Stimulated activated CD4-positive, alpha-beta T cell treated with anti-CD3 and anti-CD28 coated beads, Interleukin-1b, Interleukin-23, amount 100 ng/mL, for 4 hours (primary cell): Measurements from ENCODE around the gene SLC7A8.
"Not testable (repeated sequence)": the region's sequence is repeated elsewhere in the genome, so short reads cannot be mapped to it uniquely, and the experiment has no call there.

Experiments used
- DNase-seq, 2 donors: peaks; one replicate each; pipeline ENCODE4 v3.0.0-alpha.2; 2020; ENCODE audit warnings: low read depth in 2 of 2

SLC7A8 gene

DNA sequence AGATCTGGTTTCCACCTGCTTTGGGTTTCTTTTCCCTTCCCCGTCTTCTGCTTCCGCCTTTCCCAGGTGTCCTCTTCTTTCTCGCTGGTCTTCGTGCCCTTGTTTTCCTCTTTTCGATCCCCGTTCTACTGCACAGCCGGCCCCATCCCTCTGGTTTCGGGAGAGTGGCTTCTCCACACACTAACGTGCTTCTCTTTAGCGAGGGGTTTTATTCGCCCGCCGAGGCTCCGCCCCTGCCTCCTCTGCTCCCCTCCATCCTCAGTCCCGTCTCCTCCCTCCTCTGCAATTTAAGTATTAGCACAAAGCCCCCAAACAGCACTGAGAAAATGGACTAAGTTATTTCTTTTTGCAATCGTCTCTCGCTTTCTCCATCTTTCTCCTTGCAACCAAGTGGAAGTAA lies at the start of gene SLC7A8:
TSS of gene SLC7A8 (minus strand) at position 182 of the 400 bp plus-strand sequence. CDS start 746 bp downstream, outside the sequence.
- peak; percentile 8 to 13 for DNase-seq

DNA sequence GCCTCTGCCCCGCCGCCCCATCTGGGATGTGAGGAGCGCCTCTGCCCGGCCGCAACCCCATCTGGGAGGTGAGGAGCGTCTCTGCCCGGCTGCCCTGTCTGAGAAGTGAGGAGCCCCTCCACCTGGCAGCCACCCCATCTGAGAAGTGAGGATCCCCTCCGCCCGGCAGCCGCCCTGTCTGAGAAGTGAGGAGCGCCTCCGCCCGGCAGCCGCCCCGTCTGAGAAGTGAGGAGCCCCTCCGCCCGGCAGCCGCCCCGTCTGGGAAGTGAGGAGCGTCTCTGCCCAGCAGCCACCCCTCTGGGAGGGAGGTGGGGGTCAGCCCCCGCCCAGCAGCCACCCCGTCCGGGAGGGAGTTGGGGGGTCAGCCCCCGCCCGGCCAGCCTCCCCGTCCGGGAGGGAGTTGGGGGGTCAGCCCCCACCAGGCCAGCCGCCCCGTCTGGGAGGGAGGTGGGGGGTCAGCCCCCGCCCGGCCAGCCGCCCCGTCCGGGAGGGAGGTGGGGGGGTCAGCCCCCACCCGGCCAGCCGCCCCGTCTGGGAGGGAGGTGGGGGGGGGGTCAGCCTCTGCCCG lies 48.9 kb upstream of the SLC7A8 start:
- not testable (repeated sequence) for DNase-seq

- DNase-seq, result no peak
Measured at GRCh38 chr14:23228812-23229211, 45.4 kb upstream of the SLC7A8 start.

DNA sequence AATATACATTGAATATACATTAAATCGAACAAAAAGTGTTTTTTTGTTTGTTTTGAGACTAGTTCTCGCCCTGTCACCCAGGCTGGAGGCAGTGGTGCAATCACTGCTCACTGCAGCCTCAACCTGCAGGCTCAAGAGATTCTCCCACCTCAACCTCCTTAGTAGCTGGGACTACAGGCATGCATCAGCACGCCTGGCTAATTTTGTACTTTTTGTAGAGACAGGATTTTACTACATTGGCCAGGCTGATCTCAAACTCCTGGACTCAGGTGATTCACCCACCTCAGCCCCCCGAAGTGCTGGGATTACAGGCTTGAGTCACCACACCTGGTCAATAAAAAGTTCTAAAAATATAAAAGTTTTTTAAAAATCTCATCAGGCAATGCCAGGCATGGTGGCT lies 44.1 kb upstream of the SLC7A8 start:
- DNase-seq, result no peak

GRCh38 chr14:23224958-23225357 lies 41.5 kb upstream of the SLC7A8 start:
- not testable (repeated sequence) for DNase-seq

DNA sequence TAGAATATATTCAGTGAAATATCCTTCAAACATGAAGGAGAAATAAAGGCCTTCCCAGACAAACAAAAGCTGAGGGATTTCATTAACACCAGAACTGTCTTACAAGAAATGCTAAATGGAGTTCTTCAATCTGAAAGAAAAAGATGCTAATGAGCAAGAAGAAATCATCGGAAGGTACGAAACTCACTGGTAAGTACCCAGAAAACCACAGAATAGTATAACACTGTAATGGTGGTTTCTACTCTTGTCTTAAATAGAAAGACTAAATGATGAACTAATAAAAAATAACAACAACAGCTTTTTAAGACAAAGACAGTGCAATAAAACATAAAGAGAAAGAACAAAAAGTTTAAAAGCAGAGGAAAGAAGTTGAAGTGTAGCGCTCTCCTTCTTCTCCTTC lies 35.6 kb upstream of the SLC7A8 start:
- DNase-seq, result no peak

- no peak for DNase-seq
Measured at GRCh38 chr14:23217032-23218020, 33.9 kb upstream of the SLC7A8 start.

DNA sequence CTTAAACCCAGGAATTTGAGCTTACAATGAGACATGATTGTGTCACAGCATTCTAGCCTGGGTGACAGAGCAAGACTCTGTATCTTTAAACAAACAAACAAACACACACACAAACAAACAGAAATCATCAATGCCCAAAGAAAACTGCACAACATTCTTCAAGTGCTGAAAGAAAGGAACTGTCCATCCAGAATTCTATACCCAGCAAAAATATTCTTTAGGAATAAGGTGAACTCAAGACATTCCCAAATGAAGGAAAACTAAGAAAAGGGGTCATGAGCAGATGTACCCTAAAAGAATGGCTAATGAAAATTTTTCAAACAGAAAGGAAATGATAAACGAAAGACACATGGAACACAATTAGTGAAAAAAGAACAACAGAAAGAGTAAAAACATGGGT lies 32.0 kb upstream of the SLC7A8 start:
- no peak for DNase-seq

GRCh38 chr14:23209651-23210423 lies 26.4 kb upstream of the SLC7A8 start:
- no peak for DNase-seq

DNA sequence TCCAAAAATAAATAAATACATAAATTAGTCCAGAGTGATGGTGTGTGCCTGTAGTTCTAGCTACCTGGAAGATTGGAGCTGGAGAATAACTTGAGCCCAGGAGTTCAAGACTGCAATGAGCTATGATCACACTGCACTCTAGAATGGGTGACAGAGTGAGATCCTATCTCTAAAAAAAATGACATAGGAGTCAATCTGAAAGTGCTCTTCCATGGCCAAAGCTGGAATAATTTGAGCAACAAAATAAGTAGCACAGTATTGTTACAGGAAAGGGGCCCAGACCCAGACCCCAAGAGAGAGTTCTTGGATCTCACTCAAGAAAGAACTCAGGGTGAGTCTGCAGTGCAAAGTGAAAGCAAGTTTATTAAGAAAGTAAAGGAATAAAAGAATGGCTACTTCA lies 24.9 kb upstream of the SLC7A8 start:
- no peak for DNase-seq

GRCh38 chr14:23207146-23207540 lies 23.7 kb upstream of the SLC7A8 start:
- no peak for DNase-seq

DNA sequence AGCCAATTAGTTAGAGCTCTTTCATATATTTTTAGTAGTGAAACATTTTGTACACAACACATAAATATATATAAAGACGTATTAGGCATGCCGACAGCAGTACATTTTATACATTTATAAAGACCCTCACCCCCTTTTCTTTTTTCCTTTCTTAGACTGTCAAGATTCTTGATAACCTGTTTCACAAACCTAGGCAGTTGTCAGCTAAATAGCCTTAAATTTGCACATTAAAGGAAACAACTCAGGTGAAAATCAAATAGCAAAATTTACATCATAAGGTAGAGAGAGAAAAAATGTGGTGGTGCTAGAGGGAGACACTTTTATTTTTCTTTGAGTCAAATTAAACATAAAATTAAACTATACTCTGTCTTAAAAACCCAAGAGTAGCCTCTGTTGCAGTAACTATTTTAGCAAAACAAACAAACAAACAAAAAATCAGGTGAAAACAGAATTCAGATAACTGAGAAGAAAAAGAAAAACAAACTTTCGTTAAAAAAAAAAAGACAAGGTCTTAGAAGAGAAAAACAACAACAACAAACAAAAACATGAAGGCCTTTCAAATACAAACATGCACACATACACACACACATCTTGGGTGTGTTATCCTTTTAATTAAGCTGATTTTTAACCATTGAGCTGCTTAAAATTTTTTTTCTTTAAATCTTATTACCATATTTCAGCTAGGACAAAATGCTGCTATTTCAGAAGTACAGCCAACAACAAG lies 23.1 kb upstream of the SLC7A8 start:
- no peak for DNase-seq

GRCh38 chr14:23202001-23202400 lies 18.5 kb upstream of the SLC7A8 start:
- no peak for DNase-seq

DNA sequence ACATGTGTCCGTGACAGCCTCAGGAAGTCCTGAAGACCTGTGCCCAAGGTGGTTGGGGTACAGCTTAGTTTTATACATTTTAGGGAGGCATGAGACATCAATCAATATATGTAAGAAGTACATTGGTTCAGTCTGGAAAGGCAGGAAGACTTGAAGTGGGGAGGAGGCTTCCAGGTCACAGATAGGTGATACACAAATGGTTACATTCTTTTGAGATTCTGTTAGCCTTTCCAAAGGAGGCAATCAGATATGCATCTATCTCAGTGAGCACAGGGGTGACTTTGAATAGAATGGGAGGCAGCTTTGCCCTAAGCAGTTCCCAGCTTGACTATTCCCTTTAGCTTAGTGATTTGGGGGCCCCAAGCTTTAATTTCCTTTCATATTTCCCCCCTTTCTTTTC lies 15.7 kb upstream of the SLC7A8 start:
- DNase-seq, result not testable (repeated sequence)

- DNase-seq, result not testable (repeated sequence)
Measured at GRCh38 chr14:23196487-23196886, 13.0 kb upstream of the SLC7A8 start.

DNA sequence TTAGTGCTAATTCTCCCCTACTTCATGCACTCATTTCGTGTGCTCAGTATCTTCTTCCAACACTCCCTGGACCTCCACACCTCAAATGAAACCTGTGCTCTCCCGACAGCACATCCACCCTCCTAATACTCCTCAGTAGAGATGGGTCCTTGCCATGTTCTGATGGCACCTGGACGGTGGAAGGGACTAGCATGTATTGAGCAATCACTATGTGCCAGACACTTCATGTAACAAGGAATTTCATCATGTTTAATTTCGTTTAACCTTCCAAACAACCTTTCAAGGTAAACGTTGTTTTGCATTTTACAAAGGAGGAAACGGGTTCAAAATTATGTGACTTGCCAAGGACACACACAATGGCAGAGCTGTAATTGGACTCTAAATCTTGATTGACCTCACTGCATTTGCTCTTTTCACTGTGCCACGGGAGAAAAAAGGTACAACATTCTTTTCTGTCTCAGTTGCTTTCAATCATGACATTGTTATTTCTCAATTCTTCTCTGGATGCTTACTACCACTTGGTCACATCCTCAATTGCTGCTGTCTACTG lies 12.2 kb upstream of the SLC7A8 start:
- DNase-seq, result no peak

- DNase-seq, result no peak
Measured at GRCh38 chr14:23193432-23193831, 10.0 kb upstream of the SLC7A8 start.

- no peak for DNase-seq
Measured at GRCh38 chr14:23187925-23188324, 4.5 kb upstream of the SLC7A8 start.

DNA sequence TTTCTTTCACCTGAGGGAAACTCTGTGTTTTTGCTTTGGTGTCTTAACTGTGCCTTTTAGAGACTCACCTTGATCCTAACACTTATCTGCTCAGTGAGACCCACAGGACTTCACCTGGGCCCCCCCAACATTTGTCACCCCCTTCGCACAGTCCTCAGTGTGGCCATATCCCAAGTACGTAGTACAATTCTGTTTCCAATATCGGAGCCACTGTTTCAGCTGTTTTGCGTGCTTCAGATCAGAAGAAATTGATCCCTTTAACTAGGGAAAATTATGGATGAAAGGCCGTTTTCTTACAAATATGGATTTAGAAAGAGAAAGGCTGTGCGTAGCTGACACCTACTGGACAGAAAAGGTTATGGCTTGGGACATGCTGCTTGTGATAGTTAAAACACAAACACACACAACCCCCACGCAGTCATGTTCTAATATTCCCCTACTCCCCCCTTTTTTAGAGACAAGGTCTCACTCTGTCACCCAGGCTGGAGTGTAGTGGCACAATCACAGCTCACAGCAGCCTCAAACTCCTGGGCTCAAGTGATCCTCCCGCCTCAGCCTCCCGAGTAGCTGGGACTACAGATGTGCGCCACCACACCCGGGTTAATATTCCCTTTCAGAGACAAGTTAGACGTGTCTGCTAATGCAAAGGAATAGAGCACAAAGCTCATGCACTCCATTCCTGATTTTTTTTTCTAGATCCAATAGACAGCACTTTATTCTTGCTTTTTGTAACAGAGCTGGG lies 3.6 kb upstream of the SLC7A8 start:
- DNase-seq, result no peak

DNA sequence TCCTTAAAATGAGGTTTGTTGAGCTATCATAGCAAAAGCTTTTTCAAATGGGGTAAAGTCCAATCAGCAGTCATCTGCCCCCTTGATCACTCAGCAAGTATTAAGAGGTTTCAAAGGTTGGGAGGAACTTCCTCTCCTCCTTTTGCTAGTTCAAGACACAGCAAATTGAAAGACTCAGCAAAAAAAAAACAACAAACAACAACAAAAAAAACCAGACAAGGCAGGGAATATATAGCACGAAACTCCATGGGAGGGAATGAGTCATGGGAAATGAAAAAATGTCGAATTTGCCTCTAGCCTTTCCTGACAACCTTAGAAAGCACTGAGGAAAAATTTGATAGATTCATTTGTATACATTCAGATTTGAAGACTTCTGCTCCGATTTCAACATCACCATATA lies 1.6 kb upstream of the SLC7A8 start:
- no peak for DNase-seq

DNA sequence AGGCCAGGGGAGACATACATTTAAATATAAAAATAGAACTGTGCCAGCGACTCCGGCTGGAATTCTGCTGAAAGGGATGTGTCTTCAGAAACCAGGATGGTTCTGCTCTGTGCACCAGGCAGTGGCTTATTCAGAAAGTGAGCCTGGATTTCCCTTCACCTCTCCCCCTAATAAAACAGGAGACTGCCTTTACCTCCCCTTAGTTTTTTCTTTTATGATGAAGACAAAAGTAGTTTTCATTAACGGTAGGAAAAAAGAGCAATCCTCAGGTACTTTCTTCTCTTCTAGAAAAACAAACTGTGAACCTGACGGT lies 346 bp downstream of the SLC7A8 start:
- no peak for DNase-seq
